ENCODE data around the gene RAMACL.

RAMACL gene

GRCh38 chr6:166617359-166617758 is 30.9 kb upstream of the RAMACL start:
- no peak for DNase-seq

DNA sequence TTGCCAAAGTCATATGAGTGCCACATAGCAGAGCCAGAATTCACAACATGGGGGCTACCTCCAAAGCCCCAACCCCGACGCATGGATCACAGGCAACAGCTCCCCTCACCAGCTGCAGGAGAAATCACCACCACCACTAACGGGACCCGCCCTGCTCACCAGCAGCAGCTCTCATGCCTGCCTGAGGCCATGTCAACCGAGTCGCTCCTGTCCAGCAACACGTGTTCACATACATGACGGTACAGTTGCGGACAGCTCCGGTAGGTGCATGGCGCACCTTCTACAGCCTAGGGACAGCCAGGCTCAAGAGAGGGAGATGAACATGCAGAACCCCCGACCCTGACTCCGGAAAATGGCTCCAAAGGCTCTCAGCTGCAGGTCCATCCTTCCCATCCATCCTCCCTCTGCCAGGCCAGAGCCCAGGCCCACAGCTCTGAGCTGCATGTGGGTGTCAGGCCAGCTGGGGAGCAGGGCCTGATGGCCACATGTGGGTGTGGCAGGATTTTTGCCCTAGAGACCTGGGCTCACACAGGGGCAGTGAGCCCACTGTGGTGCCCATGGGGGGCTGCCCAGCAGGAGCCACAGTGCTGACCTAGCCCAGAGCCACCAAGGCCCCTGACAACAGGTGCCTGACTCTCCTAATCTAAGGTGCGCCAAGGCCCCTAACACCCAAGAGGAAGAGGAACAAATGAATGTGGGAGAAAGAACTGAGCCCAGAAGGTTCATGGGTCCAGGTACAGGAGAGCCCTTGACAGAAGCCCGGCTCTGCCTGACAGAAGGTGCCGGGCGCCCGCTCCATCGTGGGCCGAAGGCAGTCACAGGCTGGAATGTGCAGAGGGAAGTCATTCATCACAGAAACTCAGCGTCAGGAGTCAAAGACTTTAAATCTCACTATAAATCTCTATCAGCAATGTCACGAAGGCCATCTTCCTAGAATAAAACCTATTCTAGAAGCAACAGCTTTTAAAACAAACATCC is 30.1 kb upstream of the RAMACL start:
- DNase-seq: no peak

- DNase-seq: no peak
These were observed 28.7 kb upstream of the RAMACL start for GRCh38 chr6:166615059-166615770.

- DNase-seq: no peak
These were observed 28.1 kb upstream of the RAMACL start for GRCh38 chr6:166614589-166614988.

DNA sequence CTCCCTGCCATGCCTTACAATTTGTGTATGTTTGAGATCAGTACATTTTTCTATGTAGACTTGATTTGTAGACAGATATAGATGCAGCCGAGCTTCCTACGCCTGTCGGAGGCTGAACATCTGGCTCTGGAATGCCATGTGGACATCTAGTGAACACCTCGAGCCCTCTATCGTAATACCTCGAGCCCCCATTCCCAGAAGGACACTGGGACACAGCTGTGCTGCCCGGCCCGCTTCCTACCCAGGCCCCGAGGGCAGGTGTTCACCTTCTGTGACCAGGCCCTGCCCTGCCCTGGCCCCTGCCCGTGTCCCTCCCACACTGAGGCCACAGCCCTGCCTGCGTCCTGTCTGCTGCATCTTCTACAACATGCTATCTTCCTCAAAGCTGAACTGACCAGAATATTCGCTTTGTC is 27.7 kb upstream of the RAMACL start:
- no peak for DNase-seq

GRCh38 chr6:166613027-166613426 is 26.5 kb upstream of the RAMACL start:
- no peak for DNase-seq

- no peak for DNase-seq
These were observed 26.0 kb upstream of the RAMACL start for GRCh38 chr6:166612471-166612881.

- no peak for DNase-seq
These were observed 25.2 kb upstream of the RAMACL start for GRCh38 chr6:166611631-166612030.

- no peak for DNase-seq
These were observed 23.6 kb upstream of the RAMACL start for GRCh38 chr6:166610069-166610468.

GRCh38 chr6:166608774-166609173 is 22.3 kb upstream of the RAMACL start:
- DNase-seq: no peak

- DNase-seq: no peak
These were observed 19.3 kb upstream of the RAMACL start for GRCh38 chr6:166605752-166606151.

GRCh38 chr6:166604911-166605310 is 18.4 kb upstream of the RAMACL start:
- no peak for DNase-seq

GRCh38 chr6:166604328-166604727 is 17.9 kb upstream of the RAMACL start:
- no peak for DNase-seq

GRCh38 chr6:166603043-166603690 is 16.7 kb upstream of the RAMACL start:
- no peak for DNase-seq

GRCh38 chr6:166601956-166602355 is 15.5 kb upstream of the RAMACL start:
- DNase-seq: no peak

- no peak for DNase-seq
These were observed 14.5 kb upstream of the RAMACL start for GRCh38 chr6:166600931-166601330.

DNA sequence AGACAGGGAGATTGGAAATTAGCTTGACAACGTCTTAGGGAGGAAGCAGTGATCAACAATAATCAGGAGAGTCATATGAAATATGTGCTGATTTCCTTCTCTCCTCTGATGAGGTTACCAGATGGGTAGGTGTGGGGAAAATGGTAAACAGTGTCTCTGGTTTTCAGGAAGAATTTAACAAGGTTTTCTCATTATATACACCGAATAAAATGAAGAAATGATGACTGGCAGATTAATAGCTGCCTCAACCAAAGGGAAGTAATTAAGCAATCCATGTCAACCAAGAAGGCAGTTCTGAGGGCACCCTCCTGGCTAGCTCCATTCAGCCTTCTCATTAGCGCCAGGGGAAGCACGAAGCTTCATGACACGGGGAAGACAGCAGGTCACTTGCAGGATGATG is 12.7 kb upstream of the RAMACL start:
- DNase-seq: no peak

GRCh38 chr6:166598441-166599138 is 12.1 kb upstream of the RAMACL start:
- no peak for DNase-seq

- no peak for DNase-seq
These were observed 11.4 kb upstream of the RAMACL start for GRCh38 chr6:166597711-166598440.

DNA sequence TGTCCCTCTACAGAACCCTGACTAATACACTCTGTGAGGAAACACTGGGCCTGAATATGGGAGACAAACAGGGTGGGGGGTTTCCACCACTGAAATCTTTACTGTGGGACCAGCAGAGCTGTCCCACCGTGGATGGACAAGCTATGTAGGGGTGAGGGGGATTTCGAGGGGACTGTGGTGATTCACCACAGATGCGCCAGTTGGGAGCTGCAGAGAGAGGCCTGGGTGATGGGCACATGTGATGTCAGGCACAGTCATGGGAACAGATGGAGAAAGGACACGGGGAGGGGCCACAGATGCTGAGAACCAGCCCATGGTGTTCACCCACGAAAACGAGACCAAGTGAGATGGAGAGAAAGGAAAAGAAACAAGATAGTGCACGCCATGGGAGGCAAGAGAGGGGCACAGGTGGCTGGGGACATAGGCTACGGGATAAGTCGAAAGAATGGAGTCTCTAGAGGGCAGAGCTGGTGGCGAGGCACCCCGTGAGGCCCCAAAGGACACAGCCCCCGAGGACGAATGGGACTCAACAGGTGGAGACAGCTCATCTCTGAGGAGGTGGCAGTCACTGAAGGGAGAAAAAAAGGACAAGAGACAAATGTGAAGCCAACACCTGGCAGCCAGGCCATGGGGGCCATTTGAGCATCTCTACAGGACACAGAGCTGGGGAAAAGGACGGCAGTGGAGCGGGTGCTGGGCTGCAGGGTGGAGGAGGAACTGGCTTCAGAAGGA is 10.5 kb upstream of the RAMACL start:
- no peak for DNase-seq

- no peak for DNase-seq
These were observed 9.5 kb upstream of the RAMACL start for GRCh38 chr6:166595949-166596348.
